ENCODE data around the gene CMC2. TPM values are rescaled to one million over a fixed set of nuclear protein-coding genes. Genes with fewer than 3 reads are reported as not detected.

Gene CMC2
- total RNA-seq, 1 donor from 2014 or later = 18.1 TPM

DNA sequence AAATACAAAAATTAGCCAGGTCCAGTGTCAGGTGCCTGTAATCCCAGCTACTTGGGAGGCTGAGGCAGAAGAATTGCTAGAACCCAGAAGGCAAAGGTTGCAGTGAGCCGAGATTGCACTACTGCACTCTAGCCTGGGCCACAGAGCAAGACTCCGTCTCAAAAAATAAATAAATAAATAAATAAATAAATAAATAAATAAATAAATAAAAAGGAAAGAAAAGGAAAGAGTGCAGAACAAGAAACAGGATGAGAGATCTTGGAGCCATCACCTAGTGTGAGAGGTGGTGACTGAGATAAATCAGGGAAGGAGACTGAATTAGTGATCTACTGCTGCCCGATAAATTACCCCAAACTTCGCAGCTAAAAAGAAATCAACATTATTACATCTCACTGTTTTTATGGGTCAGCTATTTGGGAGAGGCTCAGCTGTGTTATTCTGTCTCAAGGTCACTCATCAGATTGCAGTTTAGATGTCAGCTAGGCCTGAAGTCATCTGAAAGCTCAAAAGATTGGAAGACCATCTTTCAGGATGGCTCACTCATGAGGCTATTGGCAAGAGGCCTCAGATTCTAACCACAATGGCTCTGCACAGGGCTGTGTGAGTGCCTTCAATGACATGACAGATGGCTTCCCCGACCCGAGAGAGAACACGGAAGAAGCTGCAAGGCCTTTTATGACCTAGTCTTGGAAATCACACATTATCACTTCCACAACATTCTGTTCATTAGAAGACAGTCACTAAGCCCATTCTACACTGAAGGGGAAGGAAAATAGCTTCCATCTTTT is 66.4 kb downstream of the CMC2 start:
- POLR2A ChIA-PET = no interaction called here
- TF ChIP-seq, protein P1, sequence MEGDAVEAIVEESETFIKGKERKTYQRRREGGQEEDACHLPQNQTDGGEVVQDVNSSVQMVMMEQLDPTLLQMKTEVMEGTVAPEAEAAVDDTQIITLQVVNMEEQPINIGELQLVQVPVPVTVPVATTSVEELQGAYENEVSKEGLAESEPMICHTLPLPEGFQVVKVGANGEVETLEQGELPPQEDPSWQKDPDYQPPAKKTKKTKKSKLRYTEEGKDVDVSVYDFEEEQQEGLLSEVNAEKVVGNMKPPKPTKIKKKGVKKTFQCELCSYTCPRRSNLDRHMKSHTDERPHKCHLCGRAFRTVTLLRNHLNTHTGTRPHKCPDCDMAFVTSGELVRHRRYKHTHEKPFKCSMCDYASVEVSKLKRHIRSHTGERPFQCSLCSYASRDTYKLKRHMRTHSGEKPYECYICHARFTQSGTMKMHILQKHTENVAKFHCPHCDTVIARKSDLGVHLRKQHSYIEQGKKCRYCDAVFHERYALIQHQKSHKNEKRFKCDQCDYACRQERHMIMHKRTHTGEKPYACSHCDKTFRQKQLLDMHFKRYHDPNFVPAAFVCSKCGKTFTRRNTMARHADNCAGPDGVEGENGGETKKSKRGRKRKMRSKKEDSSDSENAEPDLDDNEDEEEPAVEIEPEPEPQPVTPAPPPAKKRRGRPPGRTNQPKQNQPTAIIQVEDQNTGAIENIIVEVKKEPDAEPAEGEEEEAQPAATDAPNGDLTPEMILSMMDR (IDR thresholded peaks at IDR 0.05) = no peak
- Mint-ChIP-seq H3K9me3 (peaks cover 2% of the 10 kb centered on the region), H3K27ac (no peak overlapping the region), H3K27me3 (peaks cover 3% of the 10 kb centered on the region), H3K36me3 (ENCODE audit: low read depth) (no peaks in the 10 kb centered on the region), H3K4me1 (no peaks in the 10 kb centered on the region), H3K4me3 (no peak overlapping the region)
- ATAC-seq (ENCODE audit: low read depth) (no peak), DNase-seq (no peak)
- intact Hi-C loops (cut with micrococcal nuclease) = no loop called here
- CTCF ChIA-PET = no interaction called here

DNA sequence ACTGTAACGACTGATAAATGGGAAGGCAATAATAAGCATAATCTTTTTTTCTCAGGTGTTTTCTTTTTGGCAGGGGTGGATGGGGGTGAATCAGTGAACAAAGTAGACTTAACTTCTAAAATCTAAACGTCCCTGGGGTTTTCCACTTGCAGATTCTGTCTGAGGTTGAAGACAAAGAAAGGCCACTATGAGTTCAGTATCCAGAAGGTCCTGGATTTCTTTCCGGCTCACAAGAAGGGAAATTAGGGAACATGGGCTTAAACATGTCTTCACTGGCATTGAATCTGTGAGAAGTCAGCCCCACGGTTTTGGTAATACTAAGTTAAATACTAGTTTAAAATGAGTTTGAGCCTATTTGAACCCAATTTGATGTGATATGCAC is 67.8 kb downstream of the CMC2 start:
- H3K27ac Mint-ChIP-seq = no peak overlapping the region

DNA sequence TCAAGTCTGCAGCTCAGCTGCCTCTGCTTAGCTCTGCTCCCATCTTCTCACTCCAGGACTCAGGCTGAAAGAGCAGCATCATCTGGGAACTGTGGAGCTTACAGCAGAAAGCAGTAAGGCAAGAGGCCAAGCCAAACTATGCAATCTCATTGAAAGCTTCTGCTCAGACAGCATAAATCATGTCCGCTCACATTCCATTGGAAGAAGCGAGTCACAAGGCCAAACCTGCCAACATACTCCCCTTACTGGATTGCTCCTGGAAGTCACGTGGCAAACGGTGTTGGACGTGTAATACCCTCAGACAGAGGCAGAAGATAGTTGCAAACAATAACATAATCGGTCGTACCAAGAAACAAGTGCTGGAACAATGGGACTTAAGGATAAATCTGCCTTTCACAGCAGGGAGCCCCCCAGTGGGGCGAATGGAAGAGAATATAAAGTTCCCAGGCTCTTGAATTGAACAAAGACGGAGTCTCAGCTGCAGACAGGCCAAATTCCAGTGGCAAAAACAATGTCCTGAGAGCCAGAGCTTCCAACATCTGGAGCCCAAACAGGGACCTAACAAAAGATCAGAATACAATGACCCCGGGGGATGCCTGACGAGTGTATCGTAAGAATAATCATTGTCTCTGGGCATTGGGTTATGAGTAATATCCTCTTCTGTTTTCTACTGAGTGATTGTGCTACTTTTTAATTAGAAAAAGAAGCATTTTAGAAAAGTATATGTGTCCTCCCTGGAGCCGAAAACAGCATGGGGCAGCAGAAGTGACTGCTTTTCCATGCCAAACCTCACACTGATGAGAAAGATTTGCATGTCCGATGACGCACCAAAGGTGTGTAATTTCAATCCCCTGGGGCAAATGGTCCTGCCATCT is 68.4 kb downstream of the CMC2 start:
- ChIA-PET CTCF (no interaction called here), POLR2A (no interaction called here)
- no peaks in the 10 kb centered on the region for H3K9me3 Mint-ChIP-seq
- H3K4me3 Mint-ChIP-seq = no peak overlapping the region
- TF ChIP-seq, protein P1 (IDR thresholded peaks at IDR 0.05) = no peak
- intact Hi-C loops (cut with micrococcal nuclease) = no loop called here
- peaks cover 22% of the 10 kb centered on the region for H3K27me3 Mint-ChIP-seq
- no peaks in the 10 kb centered on the region for H3K36me3 Mint-ChIP-seq (ENCODE audit: low read depth)
- ATAC-seq (ENCODE audit: low read depth) = no peak
- DNase-seq = no peak
- H3K27ac Mint-ChIP-seq = no peak overlapping the region
- no peaks in the 10 kb centered on the region for H3K4me1 Mint-ChIP-seq

More for the DNA sequence above, 67.8 kb downstream of the CMC2 start:
- H3K4me1 Mint-ChIP-seq = no peaks in the 10 kb centered on the region
- H3K36me3 Mint-ChIP-seq (ENCODE audit: low read depth) = no peaks in the 10 kb centered on the region
- intact Hi-C loops (cut with micrococcal nuclease) = no loop called here
- CTCF ChIA-PET = no interaction called here
- H3K4me3 Mint-ChIP-seq = no peak overlapping the region
- peaks cover 15% of the 10 kb centered on the region for H3K27me3 Mint-ChIP-seq
- TF ChIP-seq, protein P1 (IDR thresholded peaks at IDR 0.05) = no peak
- H3K9me3 Mint-ChIP-seq = peaks cover 2% of the 10 kb centered on the region
- DNase-seq (no peak), ATAC-seq (ENCODE audit: low read depth) (no peak)
- POLR2A ChIA-PET = no interaction called here

DNA sequence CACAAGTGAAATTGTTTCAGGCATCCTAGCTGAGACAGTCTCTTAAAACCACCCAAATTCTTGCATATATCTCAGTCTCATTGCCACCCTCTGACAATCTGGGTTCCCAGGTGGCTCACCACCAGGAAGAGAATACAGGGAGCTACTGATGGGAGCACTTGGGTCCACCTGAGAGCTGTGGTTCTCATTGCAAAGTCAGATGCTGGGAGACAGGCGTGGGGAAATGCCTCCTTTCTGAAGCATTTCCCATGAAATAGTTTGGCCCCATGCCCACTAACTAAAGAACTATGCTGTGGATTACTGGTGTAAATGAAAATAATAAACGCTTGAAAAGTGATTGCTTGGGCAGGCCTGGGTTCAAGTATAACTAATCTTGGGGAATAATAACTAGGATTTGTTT is 70.3 kb downstream of the CMC2 start:
- Mint-ChIP-seq H3K36me3 (ENCODE audit: low read depth) (no peaks in the 10 kb centered on the region), H3K27me3 (peaks cover 30% of the 10 kb centered on the region), H3K9me3 (no peaks in the 10 kb centered on the region), H3K4me1 (peaks cover 7% of the 10 kb centered on the region), H3K27ac (no peak overlapping the region), H3K4me3 (no peak overlapping the region)
- intact Hi-C loops (cut with micrococcal nuclease) = no loop called here
- POLR2A ChIA-PET = no interaction called here
- CTCF ChIA-PET = no interaction called here
- TF ChIP-seq, protein P1 (IDR thresholded peaks at IDR 0.05) = no peak
- ATAC-seq (ENCODE audit: low read depth) (no peak), DNase-seq (no peak)

DNA sequence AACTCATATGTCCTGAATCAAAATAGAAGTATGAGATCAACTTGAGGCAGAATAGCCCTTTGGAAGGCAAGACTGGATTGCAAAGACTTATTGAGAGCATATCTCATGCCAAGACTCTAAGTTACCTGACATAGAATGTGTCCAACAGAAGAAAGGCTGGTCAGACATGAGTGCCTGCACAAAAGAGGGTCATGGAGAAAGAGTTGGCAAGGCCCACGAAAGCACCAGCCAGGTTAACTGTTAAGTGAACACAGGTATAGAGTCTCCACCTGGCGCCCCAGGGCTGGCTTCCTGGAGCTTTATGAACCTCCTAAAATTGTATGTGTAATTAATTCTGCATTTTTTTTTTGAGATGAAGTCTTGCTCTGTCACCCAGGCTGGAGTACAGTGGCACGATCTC is 71.0 kb downstream of the CMC2 start:
- H3K27me3 Mint-ChIP-seq = peaks cover 35% of the 10 kb centered on the region
- intact Hi-C loops (cut with micrococcal nuclease) = no loop called here
- ChIA-PET POLR2A (no interaction called here), CTCF (no interaction called here)
- H3K9me3 Mint-ChIP-seq = no peaks in the 10 kb centered on the region
- H3K4me3 Mint-ChIP-seq = no peak overlapping the region
- H3K4me1 Mint-ChIP-seq = peaks cover 7% of the 10 kb centered on the region
- DNase-seq (no peak), ATAC-seq (ENCODE audit: low read depth) (no peak)
- H3K36me3 Mint-ChIP-seq (ENCODE audit: low read depth) = no peaks in the 10 kb centered on the region
- no peak overlapping the region for H3K27ac Mint-ChIP-seq
- TF ChIP-seq, protein P1 (IDR thresholded peaks at IDR 0.05) = no peak
